ENCODE data around the gene KCNMA1.
"Not testable (repeated sequence)": the region's sequence is repeated elsewhere in the genome, so short reads cannot be mapped to it uniquely, and the experiment has no call there.

Gene KCNMA1

GRCh38 chr10:77436257-77436975 lies 201.2 kb downstream of the KCNMA1 start:
- no peak for DNase-seq

- DNase-seq = no peak
Observed at GRCh38 chr10:77433546-77433945, 204.1 kb downstream of the KCNMA1 start.

GRCh38 chr10:77431980-77432797 lies 205.4 kb downstream of the KCNMA1 start:
- DNase-seq = no peak

GRCh38 chr10:77431209-77431611 lies 206.4 kb downstream of the KCNMA1 start:
- DNase-seq = no peak

GRCh38 chr10:77430530-77430929 lies 207.1 kb downstream of the KCNMA1 start:
- DNase-seq = no peak

GRCh38 chr10:77428691-77429395 lies 208.8 kb downstream of the KCNMA1 start:
- DNase-seq = peak; percentile 76

GRCh38 chr10:77424257-77424656 lies 213.4 kb downstream of the KCNMA1 start:
- no peak for DNase-seq

- DNase-seq = peak; percentile 42
Observed at GRCh38 chr10:77422491-77423338, 214.9 kb downstream of the KCNMA1 start.

- DNase-seq = no peak
Observed at GRCh38 chr10:77421591-77421990, 216.0 kb downstream of the KCNMA1 start.

GRCh38 chr10:77420947-77421523 lies 216.6 kb downstream of the KCNMA1 start:
- DNase-seq = no peak

GRCh38 chr10:77419979-77420378 lies 217.6 kb downstream of the KCNMA1 start:
- DNase-seq = no peak

GRCh38 chr10:77419056-77419455 lies 218.6 kb downstream of the KCNMA1 start:
- no peak for DNase-seq

- peak; percentile 60 for DNase-seq
Observed at GRCh38 chr10:77417806-77418640, 219.6 kb downstream of the KCNMA1 start.

GRCh38 chr10:77417359-77417758 lies 220.2 kb downstream of the KCNMA1 start:
- no peak for DNase-seq

- peak; percentile 97 for DNase-seq
Observed at GRCh38 chr10:77416311-77417135, 221.1 kb downstream of the KCNMA1 start.

GRCh38 chr10:77415313-77415960 lies 222.2 kb downstream of the KCNMA1 start:
- peak; percentile 50 for DNase-seq

GRCh38 chr10:77413231-77413630 lies 224.4 kb downstream of the KCNMA1 start:
- DNase-seq = no peak

GRCh38 chr10:77412573-77413133 lies 225.0 kb downstream of the KCNMA1 start:
- DNase-seq = not testable (repeated sequence)

GRCh38 chr10:77411805-77412204 lies 225.8 kb downstream of the KCNMA1 start:
- DNase-seq = no peak
